NB4 (cell line): ENCODE measurements around the gene DEF6.

Experiments used
- DNase-seq: peaks from one replicate; pipeline ENCODE4 v3.0.0; 2010; ENCODE audit warnings: low read depth
- H3K4me3 ChIP-seq: one replicate; pipeline ENCODE4 v1.5.1; 2011; ENCODE audit warnings: mild to moderate bottlenecking, low read depth, low read length, moderate library complexity
- MYC ChIP-seq: IDR thresholded peaks from 2 replicates; pipeline ENCODE4 v1.6.1; 2011; ENCODE audit warnings: low read depth, low read length
- POLR2A ChIP-seq: IDR thresholded peaks from 2 replicates; pipeline ENCODE4 v1.6.1; 2011; ENCODE audit warnings: mild to moderate bottlenecking; ENCODE audit not compliant: insufficient read length; ENCODE audit errors: extremely low read depth
- TF ChIP-seq, protein P1 (sequence below): IDR thresholded peaks from one replicate; pipeline ENCODE4 v1.5.1; 2012; ENCODE audit warnings: low read depth, low read length
- TF ChIP-seq, protein P2 (sequence below): IDR thresholded peaks from 2 replicates; pipeline ENCODE4 v1.6.1; 2011; ENCODE audit warnings: low read depth, low read length

The DEF6 gene

DNA sequence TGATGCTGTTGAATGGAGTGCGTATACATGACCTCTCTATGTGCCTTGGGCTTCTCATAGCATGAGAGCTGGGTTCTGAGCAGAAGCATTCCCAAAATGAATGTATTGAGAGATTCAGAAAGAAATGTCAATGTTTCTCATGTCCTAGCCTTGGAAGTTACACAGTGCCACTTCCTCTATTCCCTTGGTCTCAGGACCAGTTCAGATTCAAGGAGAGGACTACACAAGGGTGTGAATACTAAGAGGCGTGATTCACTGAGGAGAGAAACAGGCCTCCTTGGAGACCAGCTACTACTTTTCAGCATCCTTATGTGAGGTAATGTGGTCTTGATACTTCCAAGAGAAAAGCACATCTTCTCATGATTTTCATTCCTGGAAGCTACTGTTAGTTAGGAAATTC, 55.1 kb downstream of the DEF6 start:
- no peak overlapping the region for H3K4me3 ChIP-seq
- DNase-seq: no peak
- TF ChIP-seq, protein P1, sequence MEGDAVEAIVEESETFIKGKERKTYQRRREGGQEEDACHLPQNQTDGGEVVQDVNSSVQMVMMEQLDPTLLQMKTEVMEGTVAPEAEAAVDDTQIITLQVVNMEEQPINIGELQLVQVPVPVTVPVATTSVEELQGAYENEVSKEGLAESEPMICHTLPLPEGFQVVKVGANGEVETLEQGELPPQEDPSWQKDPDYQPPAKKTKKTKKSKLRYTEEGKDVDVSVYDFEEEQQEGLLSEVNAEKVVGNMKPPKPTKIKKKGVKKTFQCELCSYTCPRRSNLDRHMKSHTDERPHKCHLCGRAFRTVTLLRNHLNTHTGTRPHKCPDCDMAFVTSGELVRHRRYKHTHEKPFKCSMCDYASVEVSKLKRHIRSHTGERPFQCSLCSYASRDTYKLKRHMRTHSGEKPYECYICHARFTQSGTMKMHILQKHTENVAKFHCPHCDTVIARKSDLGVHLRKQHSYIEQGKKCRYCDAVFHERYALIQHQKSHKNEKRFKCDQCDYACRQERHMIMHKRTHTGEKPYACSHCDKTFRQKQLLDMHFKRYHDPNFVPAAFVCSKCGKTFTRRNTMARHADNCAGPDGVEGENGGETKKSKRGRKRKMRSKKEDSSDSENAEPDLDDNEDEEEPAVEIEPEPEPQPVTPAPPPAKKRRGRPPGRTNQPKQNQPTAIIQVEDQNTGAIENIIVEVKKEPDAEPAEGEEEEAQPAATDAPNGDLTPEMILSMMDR: no peak
- TF ChIP-seq MYC: no peak
- TF ChIP-seq, protein P2, sequence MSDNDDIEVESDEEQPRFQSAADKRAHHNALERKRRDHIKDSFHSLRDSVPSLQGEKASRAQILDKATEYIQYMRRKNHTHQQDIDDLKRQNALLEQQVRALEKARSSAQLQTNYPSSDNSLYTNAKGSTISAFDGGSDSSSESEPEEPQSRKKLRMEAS: no peak
- no peak for TF ChIP-seq POLR2A

DNA sequence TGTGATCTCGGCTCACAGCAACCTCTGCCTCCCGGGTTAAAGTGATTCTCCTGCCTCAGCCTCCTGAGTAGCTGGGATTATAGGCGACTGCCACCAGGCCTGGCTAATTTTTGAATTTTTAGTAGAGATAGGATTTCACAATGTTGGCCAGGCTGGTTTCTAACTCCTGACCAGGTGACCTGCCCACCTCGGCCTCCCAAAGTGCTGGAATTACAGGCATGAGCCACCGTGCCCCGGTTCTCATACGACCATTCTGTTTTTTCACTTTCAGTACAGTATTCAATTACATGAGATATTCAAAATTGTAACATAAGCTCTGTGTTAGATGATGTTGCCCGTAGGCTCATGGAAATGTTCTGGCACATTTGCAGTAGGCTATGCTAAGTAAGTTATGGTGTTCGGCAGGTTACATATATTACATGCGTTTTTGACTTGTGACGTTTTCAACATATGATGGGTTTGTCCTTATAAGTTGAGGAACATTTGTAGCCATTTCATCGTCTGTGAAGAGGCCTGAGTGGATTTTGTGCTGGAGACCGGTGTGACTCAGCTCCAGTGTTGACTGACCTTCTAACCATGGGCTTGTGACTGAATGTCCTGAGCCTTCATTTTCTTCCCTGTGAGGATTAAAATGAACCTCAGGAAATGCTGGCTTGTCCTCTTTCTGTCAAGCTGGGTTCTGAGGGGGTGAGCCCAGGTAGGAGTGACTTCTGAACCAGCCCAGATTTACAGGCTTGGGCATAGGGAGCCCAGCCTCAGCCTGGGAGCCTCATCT, 56.9 kb downstream of the DEF6 start:
- no peak for DNase-seq
- TF ChIP-seq, protein P1: no peak
- TF ChIP-seq, protein P2: no peak
- H3K4me3 ChIP-seq: no peak overlapping the region

DNA sequence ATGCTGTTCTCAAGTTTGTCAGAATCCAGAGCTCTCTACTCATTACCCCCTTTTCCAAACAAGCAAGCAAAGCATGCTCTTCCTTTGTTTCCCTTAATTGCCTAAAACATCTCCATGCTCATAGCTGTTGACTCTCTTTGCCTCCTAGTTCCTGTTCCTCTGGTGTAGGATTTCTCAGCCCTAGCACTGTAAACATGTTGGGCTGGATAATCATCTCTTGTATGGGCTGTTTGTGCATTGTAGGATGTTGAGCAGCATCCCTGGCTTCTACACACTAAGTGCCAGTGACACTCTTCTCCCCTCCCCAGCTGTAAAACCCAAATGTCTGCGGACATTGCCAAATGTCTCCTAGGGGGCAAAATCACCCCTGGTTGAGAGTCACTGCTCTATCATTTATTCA, 58.8 kb downstream of the DEF6 start:
- no peak for DNase-seq
- TF ChIP-seq MYC (no peak), POLR2A (no peak)
- TF ChIP-seq, protein P1: no peak
- TF ChIP-seq, protein P2: no peak
- H3K4me3 ChIP-seq: no peak overlapping the region

DNA sequence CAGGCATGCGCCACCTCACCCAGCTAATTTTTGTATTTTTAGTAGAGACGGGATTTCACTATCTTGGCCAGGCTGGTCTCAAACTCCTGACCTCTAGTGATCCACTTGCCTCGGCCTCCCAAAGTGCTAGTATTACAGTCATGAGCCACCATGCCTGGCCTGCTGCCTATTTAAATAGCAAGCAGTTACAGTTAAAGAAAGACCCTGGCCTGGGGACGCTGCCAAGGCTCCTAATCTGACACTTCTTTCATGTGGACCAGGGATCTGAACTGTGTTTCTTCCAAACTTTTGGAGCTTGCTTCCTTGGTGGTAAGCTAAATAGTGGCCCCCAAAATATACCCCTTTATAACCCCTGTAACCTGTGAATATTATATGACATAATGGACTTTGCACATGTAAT, 60.1 kb downstream of the DEF6 start:
- H3K4me3 ChIP-seq: no peak overlapping the region
- TF ChIP-seq POLR2A (no peak), MYC (no peak)
- TF ChIP-seq, protein P1: no peak
- TF ChIP-seq, protein P2: no peak
- DNase-seq: no peak

DNA sequence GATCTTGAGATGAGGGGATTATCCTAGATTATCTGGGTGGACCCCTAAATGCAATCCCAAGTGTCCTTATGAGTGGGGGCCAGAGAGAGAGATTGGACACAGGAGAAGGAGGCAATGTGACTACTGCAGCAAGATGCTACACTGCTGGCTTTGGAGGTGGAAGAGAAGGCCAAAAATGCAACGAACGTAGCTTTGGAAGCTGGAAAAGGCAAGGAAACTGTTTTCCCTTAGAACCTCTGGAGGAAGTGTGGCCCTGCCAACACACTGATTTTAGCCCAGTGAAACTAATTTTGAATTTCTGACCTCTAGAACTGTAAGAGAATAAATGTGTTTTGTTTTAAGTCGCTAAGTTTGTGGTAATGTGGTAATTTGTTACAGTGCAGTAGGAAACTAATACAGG, 60.5 kb downstream of the DEF6 start:
- H3K4me3 ChIP-seq: no peak overlapping the region
- no peak for TF ChIP-seq MYC
- TF ChIP-seq, protein P1: no peak
- TF ChIP-seq POLR2A: no peak
- TF ChIP-seq, protein P2: no peak

DNA sequence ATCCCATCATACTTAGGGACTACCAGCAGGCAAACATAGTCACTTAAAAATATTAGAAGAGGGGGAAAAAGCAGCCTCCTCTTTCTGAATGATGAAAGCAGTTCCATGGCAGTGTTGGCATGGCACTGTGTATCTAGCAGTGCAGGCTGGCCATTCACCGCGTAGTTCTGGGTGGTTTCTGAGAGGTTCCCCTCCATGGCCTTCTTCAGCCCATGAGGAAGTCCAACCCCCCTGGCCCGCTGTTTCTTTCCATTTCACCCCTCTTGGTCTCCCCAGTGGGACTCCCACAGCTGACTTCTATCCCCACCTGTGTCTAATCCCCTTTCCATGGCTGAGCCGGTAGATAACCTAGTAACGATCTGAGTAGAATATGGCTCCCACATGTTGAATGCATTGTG, 61.7 kb downstream of the DEF6 start:
- H3K4me3 ChIP-seq: no peak overlapping the region
- no peak for DNase-seq
- TF ChIP-seq, protein P2: no peak
- TF ChIP-seq, protein P1: no peak
- TF ChIP-seq POLR2A: no peak

More for the DNA sequence above, 60.5 kb downstream of the DEF6 start:
- DNase-seq: no peak
